Astrocyte (in vitro differentiated cells and primary cell): ENCODE data around the gene RPL7L1. TPM values are rescaled to one million over a fixed set of nuclear protein-coding genes. Genes with fewer than 3 reads are reported as not detected.
"Not testable (repeated sequence)": the region's sequence is repeated elsewhere in the genome, so short reads cannot be mapped to it uniquely, and the experiment has no call there.

Experiments used
- DNase-seq: peaks from one replicate; pipeline ENCODE4 v3.0.0-alpha.2; 2010; ENCODE audit warnings: low read depth
- FAIRE-seq: peaks from 2 replicates; lab custom pipeline; 2011; peaks lifted over from hg19 to GRCh38; lab: Jason Lieb, UNC
- H2AFZ ChIP-seq: 2 replicates; pipeline ENCODE4 v1.6.0; 2012; ENCODE audit warnings: low read depth, low read length, inconsistent platforms
- H3K27ac ChIP-seq: 2 replicates; pipeline ENCODE4 v1.5.1; 2011; ENCODE audit warnings: low read depth, low read length, inconsistent platforms
- H3K27me3 ChIP-seq: 2 replicates; pipeline ENCODE4 v1.6.0; 2011; ENCODE audit warnings: low read length, inconsistent platforms; ENCODE audit not compliant: insufficient read depth
- H3K36me3 ChIP-seq: 2 replicates; pipeline ENCODE4 v1.5.1; 2011; ENCODE audit warnings: low read length, inconsistent platforms; ENCODE audit not compliant: insufficient read depth
- H3K4me1 ChIP-seq: 2 replicates; pipeline ENCODE4 v1.5.1; 2011; ENCODE audit warnings: low read length, inconsistent platforms; ENCODE audit not compliant: insufficient read depth
- H3K4me2 ChIP-seq: 2 replicates; pipeline ENCODE4 v1.6.0; 2012; ENCODE audit warnings: low read length, inconsistent platforms
- H3K4me3 ChIP-seq: 2 replicates; pipeline ENCODE4 v1.5.1; 2011; ENCODE audit warnings: low read depth, mild to moderate bottlenecking, low read length, inconsistent platforms; ENCODE audit not compliant: insufficient read depth
- H3K79me2 ChIP-seq: 2 replicates; pipeline ENCODE4 v1.6.0; 2012; ENCODE audit warnings: mild to moderate bottlenecking, low read length, inconsistent platforms; ENCODE audit not compliant: insufficient read depth
- H3K9ac ChIP-seq: 2 replicates; pipeline ENCODE4 v1.6.0; 2012; ENCODE audit warnings: mild to moderate bottlenecking, low read length, inconsistent platforms
- H3K9me3 ChIP-seq: 2 replicates; pipeline ENCODE4 v1.5.1; 2012; ENCODE audit warnings: low read depth, mild to moderate bottlenecking, low read length, inconsistent platforms; ENCODE audit not compliant: insufficient read depth
- H4K20me1 ChIP-seq: 2 replicates; pipeline ENCODE4 v1.6.0; 2012; ENCODE audit warnings: low read length, inconsistent platforms; ENCODE audit not compliant: insufficient read depth
- H3K27ac Mint-ChIP-seq: one replicate; pipeline ENCODE4 v1.8.0; 2021; ENCODE audit warnings: mild to moderate bottlenecking, mixed read lengths; ENCODE audit not compliant: unreplicated experiment
- H3K27me3 Mint-ChIP-seq: one replicate; pipeline ENCODE4 v1.8.0; 2021; ENCODE audit warnings: low read depth, mixed read lengths; ENCODE audit not compliant: unreplicated experiment
- H3K36me3 Mint-ChIP-seq: one replicate; pipeline ENCODE4 v1.8.0; 2021; ENCODE audit warnings: low read depth, mixed read lengths; ENCODE audit not compliant: unreplicated experiment
- H3K4me1 Mint-ChIP-seq: one replicate; pipeline ENCODE4 v1.8.0; 2021; ENCODE audit warnings: low read depth, mixed read lengths; ENCODE audit not compliant: unreplicated experiment
- H3K4me3 Mint-ChIP-seq: one replicate; pipeline ENCODE4 v1.8.0; 2021; ENCODE audit warnings: mild to moderate bottlenecking, moderate library complexity, mixed read lengths; ENCODE audit not compliant: unreplicated experiment
- H3K9me3 Mint-ChIP-seq: one replicate; pipeline ENCODE4 v1.8.0; 2021; ENCODE audit warnings: mild to moderate bottlenecking, mixed read lengths; ENCODE audit not compliant: unreplicated experiment
- CTCF ChIP-seq: IDR thresholded peaks from 2 replicates; pipeline ENCODE4 v1.5.1; 2011; ENCODE audit warnings: low read depth, mild to moderate bottlenecking, inconsistent platforms, low read length, moderate library complexity; ENCODE audit not compliant: insufficient read depth
- EZH2 ChIP-seq: IDR thresholded peaks from 2 replicates; pipeline ENCODE4 v1.6.1; 2012; ENCODE audit warnings: mild to moderate bottlenecking, low read length, inconsistent platforms; ENCODE audit not compliant: insufficient read depth
- total RNA-seq: library from RNA; stranded (reverse); gene quantifications from 2 replicates; pipeline ENCODE4 v1.2.1, GENCODE V29; 2021

Gene RPL7L1
- total RNA-seq, 1 donor from 2014 or later = 92.0 TPM

DNA sequence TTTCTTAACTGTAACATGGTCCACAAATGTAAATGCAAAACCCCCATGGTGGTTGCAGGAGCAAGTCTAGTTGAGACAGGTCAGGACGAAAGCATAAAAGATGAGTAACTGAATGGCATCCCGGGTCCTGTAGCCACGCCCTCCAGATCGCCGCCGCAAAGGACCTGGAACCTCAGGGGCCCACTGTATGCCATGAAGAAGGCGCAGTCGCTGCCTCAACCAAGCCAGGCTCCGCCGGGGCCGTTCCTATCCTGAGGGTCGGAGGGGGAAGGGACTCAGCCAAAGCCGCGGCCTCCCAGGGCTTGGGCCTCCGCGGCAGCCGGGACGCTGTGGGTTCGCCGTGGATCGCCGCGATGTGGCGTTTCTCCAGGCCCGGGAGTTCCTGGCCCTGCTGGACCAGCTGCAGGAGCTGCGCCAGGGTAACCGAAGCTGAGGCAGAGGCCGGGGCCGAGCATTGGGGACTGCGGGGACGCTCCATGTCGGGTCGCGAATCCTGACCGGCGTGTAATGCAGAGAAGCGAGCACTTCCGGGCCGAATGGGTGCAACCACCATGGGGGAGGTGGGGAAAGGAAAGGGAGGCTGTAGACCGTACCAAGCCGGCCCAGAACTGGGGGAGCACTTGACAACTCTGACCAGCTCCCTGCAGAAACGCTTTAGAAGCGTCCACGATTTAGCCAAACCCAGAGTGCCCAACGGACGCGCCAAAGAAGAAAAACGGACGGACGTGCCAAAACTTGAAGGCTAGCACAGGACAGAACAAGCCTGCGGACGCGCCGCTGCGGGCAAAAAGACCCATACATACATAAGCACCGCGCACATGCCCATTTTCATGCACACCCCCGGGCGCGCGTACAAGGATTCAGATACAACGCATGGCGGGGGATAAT lies 11.1 kb downstream of the RPL7L1 start:
- peaks cover 11% of the 10 kb centered on the region for H3K36me3 Mint-ChIP-seq
- DNase-seq (peak; percentile 98), FAIRE-seq (no peak)

GRCh38 chr6:42891199-42891722 lies 11.8 kb downstream of the RPL7L1 start:
- Histone ChIP-seq H3K4me1 (peaks cover 14% of the 10 kb centered on the region), H3K79me2 (peaks cover 3% of the 10 kb centered on the region), H3K4me2 (peak overlapping the region; percentile 96), H4K20me1 (peaks cover 4% of the 10 kb centered on the region), H3K27ac (peak overlapping the region; percentile 98), H3K9ac (peak overlapping the region; percentile 98), H2AFZ (peak overlapping the region; percentile 81), H3K9me3 (no peaks in the 10 kb centered on the region), H3K36me3 (peaks cover 2% of the 10 kb centered on the region), H3K4me3 (peak overlapping the region; percentile 93), H3K27me3 (no peaks in the 10 kb centered on the region)
- Mint-ChIP-seq H3K27me3 (no peaks in the 10 kb centered on the region), H3K36me3 (peaks cover 4% of the 10 kb centered on the region), H3K4me1 (peaks cover 19% of the 10 kb centered on the region), H3K4me3 (peak overlapping the region; percentile 88), H3K27ac (peak overlapping the region; percentile 92), H3K9me3 (no peaks in the 10 kb centered on the region)
- TF ChIP-seq EZH2 = no peak
- no peak for TF ChIP-seq CTCF
- DNase-seq = no peak
- no peak for FAIRE-seq

More for the DNA sequence above, 11.1 kb downstream of the RPL7L1 start:
- Mint-ChIP-seq H3K9me3 (no peaks in the 10 kb centered on the region), H3K4me1 (peaks cover 19% of the 10 kb centered on the region), H3K4me3 (peak overlapping the region; percentile 88), H3K27ac (peak overlapping the region; percentile 92), H3K27me3 (no peaks in the 10 kb centered on the region)
- Histone ChIP-seq H2AFZ (peak overlapping the region; percentile 81), H3K4me2 (peak overlapping the region; percentile 96), H3K27me3 (no peaks in the 10 kb centered on the region), H3K4me3 (peak overlapping the region; percentile 93), H3K36me3 (peaks cover 8% of the 10 kb centered on the region), H3K79me2 (peaks cover 9% of the 10 kb centered on the region), H3K27ac (peak overlapping the region; percentile 98), H3K9me3 (no peaks in the 10 kb centered on the region), H3K4me1 (peaks cover 14% of the 10 kb centered on the region), H4K20me1 (peaks cover 8% of the 10 kb centered on the region), H3K9ac (peak overlapping the region; percentile 98)
- TF ChIP-seq EZH2 (no peak), CTCF (no peak)

DNA sequence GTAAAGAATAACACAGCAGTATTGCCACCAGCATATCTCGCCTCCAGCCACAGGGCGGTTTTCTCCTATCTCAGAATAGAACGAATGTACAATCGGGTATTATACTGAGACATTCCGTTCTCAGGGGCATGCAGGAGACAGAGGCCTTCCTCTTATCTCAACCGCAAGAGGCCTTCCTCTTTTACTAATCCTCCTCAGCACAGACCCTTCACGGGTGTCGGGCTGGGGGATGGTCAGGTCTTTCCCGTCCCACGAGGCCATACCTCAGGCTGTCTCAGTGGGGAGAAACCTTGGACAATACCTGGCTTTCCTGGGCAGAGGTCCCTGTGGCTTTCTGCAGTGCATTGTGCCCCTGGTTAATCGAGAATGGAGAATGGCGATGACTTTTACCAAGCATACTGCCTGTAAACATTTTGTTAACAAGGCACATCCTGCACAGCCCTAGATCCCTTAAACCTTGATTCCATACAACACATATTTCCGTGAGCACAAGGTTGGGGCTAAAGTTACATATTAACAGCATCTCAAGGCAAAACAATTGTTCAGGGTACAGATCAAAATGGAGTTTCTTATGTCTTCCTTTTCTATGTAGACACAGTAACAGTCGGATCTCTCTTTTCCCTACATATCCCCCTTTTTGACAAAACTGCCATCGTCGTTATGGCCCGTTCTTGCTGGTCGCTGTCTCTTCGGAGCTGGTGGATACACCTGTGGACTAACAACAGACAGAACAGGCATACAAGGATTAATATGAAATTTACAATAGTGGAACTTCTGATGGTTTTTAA lies 14.8 kb downstream of the RPL7L1 start:
- not testable (repeated sequence) for H3K79me2 ChIP-seq, H3K36me3 Mint-ChIP-seq, H3K4me3 Mint-ChIP-seq, FAIRE-seq, H3K36me3 ChIP-seq, H2AFZ ChIP-seq, H4K20me1 ChIP-seq, H3K27ac ChIP-seq, H3K4me3 ChIP-seq, H3K27ac Mint-ChIP-seq, H3K4me2 ChIP-seq, H3K27me3 Mint-ChIP-seq, DNase-seq, H3K9ac ChIP-seq, H3K27me3 ChIP-seq, H3K9me3 Mint-ChIP-seq, H3K9me3 ChIP-seq
- H3K4me1 ChIP-seq = peaks cover 14% of the 10 kb centered on the region
- peaks cover 15% of the 10 kb centered on the region for H3K4me1 Mint-ChIP-seq
